SK-N-SH treated with all-trans-retinoic acid at 6 μM for 48 hours (cell line): ENCODE measurements around the gene SUPT3H.
"Not testable (repeated sequence)": the region's sequence is repeated elsewhere in the genome, so short reads cannot be mapped to it uniquely, and the experiment has no call there.

ENCODE experiments used
- ATAC-seq: fragments of 200-7000 bp; cut with Tn5 transposase; 3 replicates; pipeline ENCODE4 v1.9.1; 2020; ENCODE audit warnings: mild to moderate bottlenecking, moderate library complexity
- ARNTL ChIP-seq: fragments of 450-650 bp; formaldehyde crosslinking; IDR thresholded peaks from 2 replicates; pipeline ENCODE4 v1.5.0; 2020; ENCODE audit warnings: low read depth, mild to moderate bottlenecking, moderate library complexity, borderline replicate concordance
- CSRNP3 ChIP-seq: fragments of 250-450 bp; sonication (Bioruptor Pico); IDR thresholded peaks from 2 replicates; pipeline ENCODE4 v1.5.1; 2021; ENCODE audit warnings: mild to moderate bottlenecking, moderate library complexity
- ESRRG ChIP-seq: fragments of 250-450 bp; sonication (Bioruptor Pico); IDR thresholded peaks from 2 replicates; pipeline ENCODE4 v1.6.1; 2021; ENCODE audit warnings: mild to moderate bottlenecking
- GLIS3 ChIP-seq: fragments of 250-450 bp; sonication (Bioruptor Pico); IDR thresholded peaks from 2 replicates; pipeline ENCODE4 v1.5.0; 2020; ENCODE audit warnings: mild to moderate bottlenecking, moderate library complexity
- ISL1 ChIP-seq: fragments of 250-450 bp; sonication (Bioruptor Pico); IDR thresholded peaks from 2 replicates; pipeline ENCODE4 v2.1.2; 2022; ENCODE audit warnings: mild to moderate bottlenecking, moderate library complexity
- OSR1 ChIP-seq: fragments of 250-450 bp; sonication (Bioruptor Pico); IDR thresholded peaks from 2 replicates; pipeline ENCODE4 v1.8.0; 2022; ENCODE audit warnings: moderate library complexity, mild to moderate bottlenecking, inconsistent platforms
- PATZ1 ChIP-seq: fragments of 250-450 bp; sonication (Bioruptor Pico); IDR thresholded peaks from 2 replicates; pipeline ENCODE4 v1.8.0; 2020; ENCODE audit warnings: mild to moderate bottlenecking, moderate library complexity, borderline replicate concordance
- PPARA ChIP-seq: fragments of 250-450 bp; sonication (Bioruptor Pico); IDR thresholded peaks from 2 replicates; pipeline ENCODE4 v1.5.0; 2020; ENCODE audit warnings: mild to moderate bottlenecking, borderline replicate concordance
- RARB ChIP-seq: fragments of 250-450 bp; sonication (Bioruptor Pico); IDR thresholded peaks from 2 replicates; pipeline ENCODE4 v1.8.0; 2021; ENCODE audit warnings: mild to moderate bottlenecking, moderate library complexity
- SNAI2 ChIP-seq: fragments of 250-450 bp; sonication (Bioruptor Pico); IDR thresholded peaks from 2 replicates; pipeline ENCODE4 v1.5.0; 2020; ENCODE audit warnings: mild to moderate bottlenecking, moderate library complexity
- TCF4 ChIP-seq: fragments of 250-450 bp; sonication (Bioruptor Pico); IDR thresholded peaks from 2 replicates; pipeline ENCODE4 v1.8.0; 2021; ENCODE audit warnings: mild to moderate bottlenecking, moderate library complexity, borderline replicate concordance
- TSHZ2 ChIP-seq: fragments of 250-450 bp; sonication (Bioruptor Pico); IDR thresholded peaks from 2 replicates; pipeline ENCODE4 v1.5.0; 2020; ENCODE audit warnings: mild to moderate bottlenecking, moderate library complexity
- ZC3H10 ChIP-seq: fragments of 250-450 bp; sonication (Bioruptor Pico); IDR thresholded peaks from 2 replicates; pipeline ENCODE4 v1.5.1; 2021; ENCODE audit warnings: mild to moderate bottlenecking, moderate library complexity
- ZFP30 ChIP-seq: fragments of 450-650 bp; formaldehyde crosslinking; IDR thresholded peaks from 2 replicates; pipeline ENCODE4 v1.5.0; 2022; ENCODE audit warnings: mild to moderate bottlenecking, moderate library complexity
- ZNF70 ChIP-seq: fragments of 450-650 bp; formaldehyde crosslinking; IDR thresholded peaks from 2 replicates; pipeline ENCODE4 v1.5.0; 2020; ENCODE audit warnings: mild to moderate bottlenecking, moderate library complexity
- ZNF8 ChIP-seq: fragments of 450-650 bp; formaldehyde crosslinking; IDR thresholded peaks from 2 replicates; pipeline ENCODE4 v1.5.0; 2020; ENCODE audit warnings: mild to moderate bottlenecking, moderate library complexity
- TF ChIP-seq, protein P1 (sequence below): fragments of 250-450 bp; sonication (Bioruptor Pico); IDR thresholded peaks from 2 replicates; pipeline ENCODE4 v1.5.1; 2020; ENCODE audit warnings: low read depth, mild to moderate bottlenecking, moderate library complexity

SUPT3H gene

DNA sequence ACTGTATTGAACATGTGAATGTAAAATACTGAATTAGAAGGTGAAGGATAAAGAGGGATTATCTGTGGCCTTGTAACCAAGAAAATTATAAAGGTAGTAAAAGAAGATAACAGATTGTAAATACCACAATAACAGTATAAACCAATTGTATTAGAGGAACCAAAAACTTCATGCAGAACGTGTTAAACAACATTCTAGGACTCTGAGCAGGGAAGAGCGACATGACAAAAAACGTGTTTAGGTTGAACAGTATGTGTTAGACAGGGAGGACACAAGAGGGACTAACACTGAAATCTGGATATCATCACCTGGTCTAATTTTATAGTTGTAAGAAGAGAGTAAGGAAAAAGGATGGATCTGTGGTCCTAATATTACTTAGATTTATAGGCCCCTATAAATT, 308.6 kb downstream of the SUPT3H start:
- TF ChIP-seq PPARA (CRISPR knock-in tag), result no peak
- no peak for ATAC-seq

DNA sequence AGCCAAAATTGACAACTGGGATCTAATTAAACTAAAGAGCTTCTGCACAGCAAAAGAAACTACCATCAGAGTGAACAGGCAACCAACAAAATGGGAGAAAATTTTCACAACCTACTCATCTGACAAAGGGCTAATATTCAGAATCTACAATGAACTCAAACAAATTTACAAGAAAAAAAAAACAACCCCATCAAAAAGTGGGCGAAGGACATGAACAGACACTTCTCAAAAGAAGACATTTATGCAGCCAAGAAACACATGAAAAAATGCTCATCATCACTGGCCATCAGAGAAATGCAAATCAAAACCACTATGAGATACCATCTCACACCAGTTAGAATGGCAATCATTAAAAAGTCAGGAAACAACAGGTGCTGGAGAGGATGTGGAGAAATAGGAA, 310.3 kb downstream of the SUPT3H start:
- not testable (repeated sequence) for ATAC-seq

DNA sequence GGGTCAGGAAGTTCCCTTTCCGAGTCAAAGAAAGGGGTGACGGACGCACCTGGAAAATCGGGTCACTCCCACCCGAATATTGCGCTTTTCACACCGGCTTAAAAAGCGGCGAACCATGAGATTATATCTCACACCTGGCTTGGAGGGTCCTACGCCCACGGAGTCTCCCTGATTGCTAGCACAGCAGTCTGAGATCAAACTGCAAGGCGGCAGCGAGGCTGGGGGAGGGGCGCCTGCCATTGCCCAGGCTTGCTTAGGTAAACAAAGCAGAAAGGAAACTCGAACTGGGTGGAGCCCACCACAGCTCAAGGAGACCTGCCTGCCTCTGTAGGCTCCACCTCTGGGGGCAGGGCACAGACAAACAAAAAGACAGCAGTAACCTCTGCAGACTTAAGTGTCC, 315.1 kb downstream of the SUPT3H start:
- not testable (repeated sequence) for ATAC-seq

- TF ChIP-seq TCF4 (CRISPR knock-in tag), result no peak
- no peak for TF ChIP-seq ARNTL (CRISPR knock-in tag)
- no peak for TF ChIP-seq OSR1 (CRISPR knock-in tag)
- no peak for TF ChIP-seq TSHZ2 (CRISPR knock-in tag)
- TF ChIP-seq ZNF8, result no peak
- no peak for TF ChIP-seq CSRNP3
- TF ChIP-seq ZNF70 (CRISPR knock-in tag), result no peak
- no peak for TF ChIP-seq ZC3H10
- TF ChIP-seq PATZ1 (CRISPR knock-in tag), result no peak
- ATAC-seq, result no peak
Observed at GRCh38 chr6:45057711-45058110, 320.0 kb downstream of the SUPT3H start.

GRCh38 chr6:45054610-45055009, 323.1 kb downstream of the SUPT3H start:
- ATAC-seq, result no peak
- TF ChIP-seq ISL1 (CRISPR knock-in tag), result no peak
- no peak for TF ChIP-seq ZC3H10
- TF ChIP-seq, protein P1, sequence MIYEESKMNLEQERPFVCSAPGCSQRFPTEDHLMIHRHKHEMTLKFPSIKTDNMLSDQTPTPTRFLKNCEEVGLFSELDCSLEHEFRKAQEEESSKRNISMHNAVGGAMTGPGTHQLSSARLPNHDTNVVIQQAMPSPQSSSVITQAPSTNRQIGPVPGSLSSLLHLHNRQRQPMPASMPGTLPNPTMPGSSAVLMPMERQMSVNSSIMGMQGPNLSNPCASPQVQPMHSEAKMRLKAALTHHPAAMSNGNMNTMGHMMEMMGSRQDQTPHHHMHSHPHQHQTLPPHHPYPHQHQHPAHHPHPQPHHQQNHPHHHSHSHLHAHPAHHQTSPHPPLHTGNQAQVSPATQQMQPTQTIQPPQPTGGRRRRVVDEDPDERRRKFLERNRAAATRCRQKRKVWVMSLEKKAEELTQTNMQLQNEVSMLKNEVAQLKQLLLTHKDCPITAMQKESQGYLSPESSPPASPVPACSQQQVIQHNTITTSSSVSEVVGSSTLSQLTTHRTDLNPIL (CRISPR knock-in tag), result no peak
- no peak for TF ChIP-seq GLIS3 (CRISPR knock-in tag)
- no peak for TF ChIP-seq ZFP30
- TF ChIP-seq CSRNP3, result no peak
- no peak for TF ChIP-seq SNAI2
- TF ChIP-seq RARB, result no peak
- TF ChIP-seq TCF4 (CRISPR knock-in tag), result no peak
- TF ChIP-seq ESRRG, result no peak

GRCh38 chr6:45052325-45052724, 325.4 kb downstream of the SUPT3H start:
- TF ChIP-seq ARNTL (CRISPR knock-in tag), result no peak
- TF ChIP-seq TSHZ2 (CRISPR knock-in tag), result no peak

More at GRCh38 chr6:45052325-45052724, 325.4 kb downstream of the SUPT3H start:
- ATAC-seq, result no peak
